ENCODE results near the gene SLC45A1. TPM values are rescaled to one million over a fixed set of nuclear protein-coding genes. Genes with fewer than 3 reads are reported as not detected.

SLC45A1 gene
- total RNA-seq, 4 donors from 2014 or later: 0.76 to 1.6 (median 0.86) TPM

GRCh38 chr1:8352886-8353785 is 35.2 kb downstream of the SLC45A1 start:
- no peak for TF ChIP-seq POLR2AphosphoS5 (IDR thresholded peaks at IDR 0.05)
- TF ChIP-seq EP300 (IDR thresholded peaks at IDR 0.05): no peak
- TF ChIP-seq CTCF (IDR thresholded peaks at IDR 0.05): no peak
- no peak for TF ChIP-seq POLR2A (IDR thresholded peaks at IDR 0.05)
- H3K4me3 ChIP-seq: no peak overlapping the region
- H3K9me3 ChIP-seq: no peaks in the 10 kb centered on the region
- peaks cover 39% of the 10 kb centered on the region for H3K4me1 ChIP-seq
- no peak overlapping the region for H3K27ac ChIP-seq
- no peak for DNase-seq (ENCODE audit: low spot score in 2 of 2)
- H3K36me3 ChIP-seq: peaks cover 55% of the 10 kb centered on the region
- 70% methylated on average over 21 of the region's 21 CpGs for WGBS
- H3K27me3 ChIP-seq: no peaks in the 10 kb centered on the region

GRCh38 chr1:8354038-8354437 is 36.1 kb downstream of the SLC45A1 start:
- Histone ChIP-seq H3K36me3 (peaks cover 64% of the 10 kb centered on the region), H3K27ac (no peak overlapping the region)
- DNase-seq (ENCODE audit: low spot score in 2 of 2): no peak

GRCh38 chr1:8355439-8356255 is 37.7 kb downstream of the SLC45A1 start:
- Histone ChIP-seq H3K36me3 (peaks cover 81% of the 10 kb centered on the region), H3K27me3 (no peaks in the 10 kb centered on the region), H3K4me3 (no peak overlapping the region), H3K4me1 (peaks cover 15% of the 10 kb centered on the region), H3K9me3 (no peaks in the 10 kb centered on the region), H3K27ac (no peak overlapping the region)
- 82% methylated on average over 18 of the region's 24 CpGs for WGBS
- DNase-seq (ENCODE audit: low spot score in 2 of 2): no peak
- no peak for TF ChIP-seq POLR2AphosphoS5 (IDR thresholded peaks at IDR 0.05)
- TF ChIP-seq EP300 (IDR thresholded peaks at IDR 0.05): no peak
- TF ChIP-seq POLR2A (IDR thresholded peaks at IDR 0.05): no peak
- TF ChIP-seq CTCF (IDR thresholded peaks at IDR 0.05): no peak

More at GRCh38 chr1:8354038-8354437, 36.1 kb downstream of the SLC45A1 start:
- H3K4me1 ChIP-seq: peaks cover 30% of the 10 kb centered on the region
- TF ChIP-seq EP300 (IDR thresholded peaks at IDR 0.05) (no peak), POLR2AphosphoS5 (IDR thresholded peaks at IDR 0.05) (no peak), CTCF (IDR thresholded peaks at IDR 0.05) (no peak), POLR2A (IDR thresholded peaks at IDR 0.05) (no peak)
- no peak overlapping the region for H3K4me3 ChIP-seq
- no peaks in the 10 kb centered on the region for H3K27me3 ChIP-seq
- WGBS: 75% methylated on average over 8 of the region's 8 CpGs
- H3K9me3 ChIP-seq: no peaks in the 10 kb centered on the region

- H3K27me3 ChIP-seq: no peaks in the 10 kb centered on the region
- H3K27ac ChIP-seq: no peak overlapping the region
- H3K4me3 ChIP-seq: no peak overlapping the region
- 90% methylated on average over 24 of the region's 27 CpGs for WGBS
- no peak for TF ChIP-seq CTCF (IDR thresholded peaks at IDR 0.05)
- TF ChIP-seq POLR2AphosphoS5 (IDR thresholded peaks at IDR 0.05): no peak
- TF ChIP-seq EP300 (IDR thresholded peaks at IDR 0.05): no peak
- TF ChIP-seq POLR2A (IDR thresholded peaks at IDR 0.05): no peak
- H3K9me3 ChIP-seq: no peaks in the 10 kb centered on the region
- no peak for DNase-seq (ENCODE audit: low spot score in 2 of 2)
- H3K36me3 ChIP-seq: peaks cover 89% of the 10 kb centered on the region
- H3K4me1 ChIP-seq: peaks cover 14% of the 10 kb centered on the region
Measured at GRCh38 chr1:8356256-8357209, 38.6 kb downstream of the SLC45A1 start.

All from suprapubic skin (tissue), 4 donors.